Spleen (tissue), 7 donors: Measurements from ENCODE around the gene DLG3.

Experiments
- POLR2A ChIP-seq, 3 donors: fragments of 450-650 bp; IDR thresholded peaks; one replicate each; pipeline ENCODE4 v1.5.1; 2017; ENCODE audit warnings: antibody characterized with exemption in 3 of 3, mild to moderate bottlenecking in 1 of 3
- POLR2AphosphoS5 ChIP-seq, 3 donors: sonication (generic); formaldehyde crosslinking; IDR thresholded peaks; one replicate each; pipeline ENCODE4 v1.5.1; 2017; ENCODE audit warnings: antibody characterized with exemption in 3 of 3
- TF ChIP-seq, protein P1 (sequence below), 11 experiments: fragments of 200-600 bp in 7 of 11; fragments of 450-650 bp in 4 of 11; sonication (generic) in 4 of 11; IDR thresholded peaks in 8 of 11; conservative IDR thresholded peaks in 3 of 11; 1 replicate in 7 of 11; 2 replicates in 4 of 11; pipeline versions ENCODE4 v1.4.0 to v1.8.0; 2016 to 2021; ENCODE audit warnings: antibody characterized with exemption in 11 of 11, inconsistent platforms in 4 of 11, mild to moderate bottlenecking in 1 of 11
- donor health status: DM: no; HTN: no; CAD: no; lungs with moderate emphysema.
- donor health status: DM: no; HTN: no; CAD: no.
- donor health status: DM: no; HTN: no; CAD: no.

DNA sequence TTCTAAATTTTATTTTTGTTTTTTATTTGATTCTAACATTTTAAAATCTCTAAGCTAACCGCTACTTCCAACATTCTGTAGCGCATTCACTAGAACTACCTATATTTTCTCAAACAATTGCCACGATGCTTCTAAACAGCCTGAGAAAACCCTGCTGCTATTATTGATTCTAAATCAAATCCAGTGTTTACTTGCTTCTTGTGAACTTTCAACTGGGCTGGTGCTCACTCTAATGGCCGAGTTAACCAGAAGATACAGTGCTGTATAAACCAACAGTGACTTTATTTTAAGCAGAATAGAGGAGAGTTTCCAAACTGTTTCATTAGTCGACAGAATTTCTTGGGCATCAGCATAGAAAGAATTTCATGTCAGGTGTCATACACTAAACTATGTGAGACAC lies 110.3 kb downstream of the DLG3 start:
- TF ChIP-seq, protein P1, sequence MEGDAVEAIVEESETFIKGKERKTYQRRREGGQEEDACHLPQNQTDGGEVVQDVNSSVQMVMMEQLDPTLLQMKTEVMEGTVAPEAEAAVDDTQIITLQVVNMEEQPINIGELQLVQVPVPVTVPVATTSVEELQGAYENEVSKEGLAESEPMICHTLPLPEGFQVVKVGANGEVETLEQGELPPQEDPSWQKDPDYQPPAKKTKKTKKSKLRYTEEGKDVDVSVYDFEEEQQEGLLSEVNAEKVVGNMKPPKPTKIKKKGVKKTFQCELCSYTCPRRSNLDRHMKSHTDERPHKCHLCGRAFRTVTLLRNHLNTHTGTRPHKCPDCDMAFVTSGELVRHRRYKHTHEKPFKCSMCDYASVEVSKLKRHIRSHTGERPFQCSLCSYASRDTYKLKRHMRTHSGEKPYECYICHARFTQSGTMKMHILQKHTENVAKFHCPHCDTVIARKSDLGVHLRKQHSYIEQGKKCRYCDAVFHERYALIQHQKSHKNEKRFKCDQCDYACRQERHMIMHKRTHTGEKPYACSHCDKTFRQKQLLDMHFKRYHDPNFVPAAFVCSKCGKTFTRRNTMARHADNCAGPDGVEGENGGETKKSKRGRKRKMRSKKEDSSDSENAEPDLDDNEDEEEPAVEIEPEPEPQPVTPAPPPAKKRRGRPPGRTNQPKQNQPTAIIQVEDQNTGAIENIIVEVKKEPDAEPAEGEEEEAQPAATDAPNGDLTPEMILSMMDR (IDR thresholded peaks at IDR 0.05 in 8 of 11, conservative IDR thresholded peaks at IDR 0.05 in 3 of 11) = no peak
- no peak for TF ChIP-seq POLR2A (IDR thresholded peaks at IDR 0.05)
- TF ChIP-seq POLR2AphosphoS5 (IDR thresholded peaks at IDR 0.05) = no peak
